H1 (cell line): ENCODE data around the gene TBC1D30. TPM values are rescaled to one million over a fixed set of nuclear protein-coding genes. Genes with fewer than 3 reads are reported as not detected.

Experiments used
- CTCF ChIA-PET: fragments of 300-600 bp; sonication (Branson Sonifier 250); formaldehyde crosslinking; loops from one replicate; lab custom pipeline; 2021; ENCODE audit not compliant: partially characterized antibody; lab: Charles Lee
- POLR2A ChIA-PET: fragments of 300-600 bp; sonication (Branson Sonifier 250); formaldehyde crosslinking; loops from one replicate; lab custom pipeline; 2021; ENCODE audit warnings: inconsistent platforms; ENCODE audit not compliant: partially characterized antibody; lab: Charles Lee
- DNase-seq, 2 experiments: peaks; one replicate each; pipeline versions ENCODE4 v3.0.0 to v3.0.0-alpha.2; 2010 to 2022; ENCODE audit warnings: low spot score in 2 of 2, low read depth in 1 of 2, mixed read lengths in 1 of 2
- FAIRE-seq: peaks from 2 replicates; lab custom pipeline; 2011; peaks lifted over from hg19 to GRCh38; lab: Jason Lieb, UNC
- H2AFZ ChIP-seq: 2 replicates; pipeline ENCODE4 v1.8.1; 2012; ENCODE audit warnings: low read length, inconsistent platforms
- H2AK5ac ChIP-seq: 2 replicates; pipeline ENCODE4 v1.6.1; 2013; ENCODE audit warnings: low read depth, low read length
- H2BK120ac ChIP-seq: replicated peaks from 2 replicates; pipeline ENCODE3; 2013; ENCODE audit warnings: low read depth, low read length, inconsistent platforms
- H2BK12ac ChIP-seq: 2 replicates; pipeline ENCODE4 v1.6.1; 2013; ENCODE audit warnings: low read depth, low read length
- H2BK15ac ChIP-seq: 2 replicates; pipeline ENCODE4 v1.6.1; 2013; ENCODE audit warnings: low read length
- H2BK20ac ChIP-seq: 2 replicates; pipeline ENCODE4 v1.6.1; 2013; ENCODE audit warnings: low read length
- H2BK5ac ChIP-seq: 2 replicates; pipeline ENCODE4 v1.6.1; 2013; ENCODE audit warnings: low read depth, low read length
- H3K14ac ChIP-seq: 2 replicates; pipeline ENCODE4 v1.6.1; 2013; ENCODE audit warnings: inconsistent platforms; ENCODE audit not compliant: insufficient read length
- H3K18ac ChIP-seq: 2 replicates; pipeline ENCODE4 v1.6.1; 2013; ENCODE audit warnings: low read length; ENCODE audit errors: extremely low read depth
- H3K23ac ChIP-seq: 2 replicates; pipeline ENCODE4 v1.6.1; 2013; ENCODE audit warnings: inconsistent platforms; ENCODE audit not compliant: insufficient read length
- H3K23me2 ChIP-seq: 2 replicates; pipeline ENCODE4 v1.6.1; 2013; ENCODE audit warnings: low read depth, low read length
- H3K27ac ChIP-seq: 2 replicates; pipeline ENCODE4 v1.6.1; 2011; ENCODE audit warnings: low read depth, low read length, inconsistent platforms
- H3K27me3 ChIP-seq, 4 experiments: replicated peaks in 1 of 4; 1 replicate in 1 of 4; 2 replicates in 3 of 4; pipeline versions ENCODE4 v1.6.1 to v1.8.1; 2011 to 2013; ENCODE audit warnings: low read length in 3 of 4, mild to moderate bottlenecking in 3 of 4, inconsistent platforms in 2 of 4, mixed read lengths in 2 of 4, moderate library complexity in 1 of 4; ENCODE audit not compliant: control insufficient read depth in 3 of 4, insufficient read depth in 3 of 4; ENCODE audit errors: extremely low read depth in 1 of 4
- H3K36me3 ChIP-seq, 4 experiments: 2 replicates each; pipeline versions ENCODE4 v1.6.1 to v1.8.1; 2011 to 2013; ENCODE audit warnings: mild to moderate bottlenecking in 4 of 4, low read length in 3 of 4, moderate library complexity in 2 of 4, control low read depth in 1 of 4, inconsistent platforms in 1 of 4; ENCODE audit not compliant: insufficient read depth in 4 of 4, control insufficient read depth in 2 of 4
- H3K4ac ChIP-seq: replicated peaks from 2 replicates; pipeline ENCODE3; 2013; ENCODE audit warnings: low read length, low read depth, mixed read lengths, inconsistent platforms; ENCODE audit not compliant: insufficient read length
- H3K4me1 ChIP-seq, 4 experiments: replicated peaks in 1 of 4; 1 replicate in 1 of 4; 2 replicates in 3 of 4; pipeline versions ENCODE4 v1.6.1 to v1.8.1; 2011 to 2013; ENCODE audit warnings: low read length in 3 of 4, inconsistent platforms in 2 of 4, mixed read lengths in 1 of 4; ENCODE audit not compliant: insufficient read depth in 4 of 4, control insufficient read depth in 3 of 4
- H3K4me2 ChIP-seq, 2 experiments: 2 replicates each; pipeline versions ENCODE4 v1.6.1 to v1.8.1; 2011 to 2013; ENCODE audit warnings: low read depth in 2 of 2, low read length in 2 of 2, control low read depth in 1 of 2, inconsistent platforms in 1 of 2, mild to moderate bottlenecking in 1 of 2; ENCODE audit not compliant: insufficient read depth in 1 of 2
- H3K4me3 ChIP-seq, 4 experiments: fragments of 200-600, 300-600 bp in 1 of 4; sonication (generic), shearing (Covaris generic), sonication (Bioruptor Twin) in 1 of 4; 2 replicates each; pipeline versions ENCODE4 v1.5.1 to v1.8.1; 2011 to 2016; ENCODE audit warnings: low read length in 4 of 4, low read depth in 3 of 4, control low read depth in 2 of 4, inconsistent platforms in 2 of 4, mild to moderate bottlenecking in 2 of 4, mixed read lengths in 1 of 4, moderate library complexity in 1 of 4; ENCODE audit not compliant: insufficient read depth in 2 of 4; ENCODE audit errors: extremely low read depth in 1 of 4
- H3K56ac ChIP-seq: replicated peaks from 2 replicates; pipeline ENCODE3; 2013; ENCODE audit warnings: low read depth, mild to moderate bottlenecking, mixed read lengths, low read length, inconsistent platforms; ENCODE audit not compliant: insufficient read length
- H3K79me1 ChIP-seq: 2 replicates; pipeline ENCODE4 v1.6.1; 2013; ENCODE audit warnings: low read depth, low read length, control low read depth
- H3K79me2 ChIP-seq, 2 experiments: 2 replicates each; pipeline versions ENCODE4 v1.6.1 to v1.8.1; 2012 to 2013; ENCODE audit warnings: low read length in 2 of 2, mild to moderate bottlenecking in 2 of 2, inconsistent platforms in 1 of 2; ENCODE audit not compliant: insufficient read depth in 2 of 2, control insufficient read depth in 1 of 2
- H3K9ac ChIP-seq, 4 experiments: replicated peaks in 1 of 4; 1 replicate in 1 of 4; 2 replicates in 3 of 4; pipeline versions ENCODE4 v1.6.1 to v1.8.1; 2011 to 2013; ENCODE audit warnings: low read depth in 3 of 4, low read length in 3 of 4, control low read depth in 2 of 4, mild to moderate bottlenecking in 2 of 4, moderate library complexity in 2 of 4, inconsistent platforms in 1 of 4; ENCODE audit errors: extremely low read depth in 1 of 4
- H3K9me3 ChIP-seq, 2 experiments: 2 replicates each; pipeline versions ENCODE4 v1.6.1 to v1.8.1; 2012 to 2013; ENCODE audit warnings: mild to moderate bottlenecking in 2 of 2, moderate library complexity in 2 of 2, control low read depth in 1 of 2, inconsistent platforms in 1 of 2, low read depth in 1 of 2, low read length in 1 of 2, mixed read lengths in 1 of 2; ENCODE audit not compliant: insufficient read depth in 2 of 2
- H4K20me1 ChIP-seq, 2 experiments: replicated peaks in 1 of 2; 2 replicates each; pipeline versions ENCODE3 to v1.8.1; 2011 to 2013; ENCODE audit warnings: inconsistent platforms in 2 of 2, low read length in 2 of 2, mild to moderate bottlenecking in 1 of 2; ENCODE audit not compliant: insufficient read depth in 2 of 2, control insufficient read depth in 1 of 2
- H4K5ac ChIP-seq: 2 replicates; pipeline ENCODE4 v1.6.1; 2013; ENCODE audit warnings: low read length, low read depth, mixed read lengths, inconsistent platforms; ENCODE audit not compliant: insufficient read length
- H4K8ac ChIP-seq: 2 replicates; pipeline ENCODE4 v1.8.0; 2013; ENCODE audit warnings: mild to moderate bottlenecking, moderate library complexity, low read length, inconsistent platforms; ENCODE audit not compliant: insufficient read depth; ENCODE audit errors: extremely low read depth
- H4K91ac ChIP-seq: replicated peaks from 2 replicates; pipeline ENCODE3; 2013; ENCODE audit warnings: low read length, mixed read lengths, inconsistent platforms; ENCODE audit not compliant: insufficient read length
- KDM4A ChIP-seq: IDR thresholded peaks from one replicate; pipeline ENCODE4 v1.7.1; 2012; ENCODE audit warnings: low read depth, mild to moderate bottlenecking, moderate library complexity, low read length, inconsistent platforms; ENCODE audit not compliant: severe bottlenecking
- TEAD4 ChIP-seq: IDR thresholded peaks from 2 replicates; pipeline ENCODE4 v1.6.1; 2012; ENCODE audit warnings: low read depth, low read length, inconsistent platforms, mixed read lengths
- WGBS, 2 experiments: shearing (Covaris generic) in 1 of 2; methylation state at CpG; one replicate each; pipeline versions ENCODE4 v1.1.6 to v1.1.7; 2013 to 2015; ENCODE audit warnings: low lambda C conversion rate in 2 of 2, mixed read lengths in 2 of 2, inconsistent platforms in 1 of 2, low coverage in 1 of 2, missing lambda C conversion rate in 1 of 2; ENCODE audit not compliant: insufficient replicate concordance in 2 of 2, insufficient coverage in 1 of 2, insufficient read length in 1 of 2; ENCODE audit errors: extremely low coverage in 1 of 2, missing lambda C conversion rate in 1 of 2; 5-methylcytosine and 5-hydroxymethylcytosine counted together
- polyA plus RNA-seq, 7 experiments: library from polyadenylated mRNA; depleted of rRNA in 3 of 7; stranded (reverse) in 5 of 7; unstranded in 2 of 7; fragments of >200 nt in 5 of 7; fragments of 200-250 nt in 2 of 7; gene quantifications; 1 replicate in 5 of 7; 2 replicates in 1 of 7; 4 replicates in 1 of 7; pipeline versions ENCODE4 v1.2.1 to v1.2.3, GENCODE V29; 2011 to 2013; ENCODE audit warnings: missing spikeins in 2 of 7, mixed read lengths in 2 of 7
- total RNA-seq: library from RNA; stranded (reverse); fragmentation: NEBNext Ultra II Directional; extraction: Animal tissue kit (Norgen Biotek cat#: 25700); gene quantifications from 2 replicates; pipeline ENCODE4 v1.2.1, GENCODE V29; 2021

Gene TBC1D30
- total and polyA plus RNA-seq, 2 of the 8 experiments (the other 6 are each of a cell fraction or from before 2014, with no cell fraction given): 2.8 to 5.5 TPM

GRCh38 chr12:64889434-64890216 is 65.2 kb downstream of the TBC1D30 start:
- H2BK12ac ChIP-seq: peak overlapping the region; percentile 85
- no peak overlapping the region for H2AK5ac ChIP-seq
- no peak overlapping the region for H3K4me3 ChIP-seq
- H2BK5ac ChIP-seq: peak overlapping the region; percentile 67; the same call in 1 of the 2 replicates
- H3K79me1 ChIP-seq: no peaks in the 10 kb centered on the region
- no peaks in the 10 kb centered on the region for H3K36me3 ChIP-seq
- H4K5ac ChIP-seq: no peak overlapping the region
- no peak overlapping the region for H3K14ac ChIP-seq
- H3K9ac ChIP-seq: no peak overlapping the region
- no peak overlapping the region for H2BK15ac ChIP-seq
- no peak overlapping the region for H3K27ac ChIP-seq
- 0 out of 2 replicates have a peak overlapping the region, but pooled peaks have one; percentile 75 for H2AFZ ChIP-seq
- H4K91ac ChIP-seq: no peak overlapping the region
- DNase-seq (no peak), FAIRE-seq (no peak)
- no peaks in the 10 kb centered on the region for H4K20me1 ChIP-seq
- H3K18ac ChIP-seq: no peak overlapping the region
- no peaks in the 10 kb centered on the region for H3K9me3 ChIP-seq
- no peak overlapping the region for H2BK120ac ChIP-seq
- H3K4me1 ChIP-seq: peaks cover 0 to 5% (median 2%) of the 10 kb centered on the region in 4 experiments; a peak in 3 of 7 replicates
- H3K4me2 ChIP-seq: peak overlapping the region; percentile 4 to 30; a peak in 3 of 4 replicates
- H3K23me2 ChIP-seq: 0 out of 2 replicates have a peak, but pooled peaks cover 2% of the 10 kb centered on the region
- H3K23ac ChIP-seq: no peak overlapping the region
- ChIA-PET POLR2A (interaction anchor here (0.7 kb wide), 1 partner anchor 282 kb away, joined by 3 read pairs; no protein-coding TSS in a partner anchor), CTCF (interaction anchor here (0.6 to 7.0 kb wide), 28 partner anchors 12 to 343 kb away, joined by 3 to 74 read pairs (median 7); partner anchors contain the start of gene WIF1)
- WGBS, 2 experiments: 73% methylated on average over 11 of the region's 11 CpGs; no CpG with 5 or more reads in 1 of the 2 experiments
- no peaks in the 10 kb centered on the region for H3K79me2 ChIP-seq
- H3K27me3 ChIP-seq: no peaks in the 10 kb centered on the region
- H3K4ac ChIP-seq: no peak overlapping the region
- no peak overlapping the region for H3K56ac ChIP-seq
- H4K8ac ChIP-seq: no peak overlapping the region
- H2BK20ac ChIP-seq: peak overlapping the region; percentile 53; the same call in 1 of the 2 replicates
- TF ChIP-seq KDM4A (no peak), TEAD4 (peak; percentile 29; the same call in 1 of the 2 replicates)
